Urinary bladder (tissue), 4 donors: ENCODE results near the gene YY1AP1. TPM values are rescaled to one million over a fixed set of nuclear protein-coding genes. Genes with fewer than 3 reads are reported as not detected.
A peak's percentile ranks its signal among the peaks of the same experiment; 100 is the strongest.
"Not testable (repeated sequence)": the region's sequence is repeated elsewhere in the genome, so short reads cannot be mapped to it uniquely, and the experiment has no call there.

Experiments
- DNase-seq: peaks from one replicate; pipeline ENCODE4 v3.0.0-alpha.2; 2015; ENCODE audit errors: extremely low spot score
- H3K27ac ChIP-seq: one replicate; pipeline ENCODE4 v1.5.1; 2013; ENCODE audit warnings: low read depth, mild to moderate bottlenecking, moderate library complexity
- H3K36me3 ChIP-seq: one replicate; pipeline ENCODE4 v1.6.1; 2013; ENCODE audit warnings: mild to moderate bottlenecking, moderate library complexity; ENCODE audit not compliant: insufficient read depth
- H3K4me1 ChIP-seq: one replicate; pipeline ENCODE4 v1.6.1; 2013; ENCODE audit warnings: mild to moderate bottlenecking, moderate library complexity; ENCODE audit not compliant: insufficient read depth
- H3K4me3 ChIP-seq: one replicate; pipeline ENCODE4 v1.5.1; 2013; ENCODE audit warnings: low read depth, low read length
- WGBS: extraction: QIAGEN DNeasy Blood & Tissue Kit; methylation state at CpG from one replicate; pipeline ENCODE4 v1.1.7; 2013; 5-methylcytosine and 5-hydroxymethylcytosine counted together
- polyA plus RNA-seq: library from polyadenylated mRNA; stranded (reverse); fragments of 200-250 nt; gene quantifications from one replicate; pipeline ENCODE4 v1.2.3, GENCODE V29; 2013
- total RNA-seq: library from RNA; depleted of rRNA; stranded (reverse); fragments of >200 nt; gene quantifications from one replicate; pipeline ENCODE4 v1.2.3, GENCODE V29; 2014
- donor health status: healthy with polysubstance abuse.
- donor health status: healthy.

The YY1AP1 gene, protein sequence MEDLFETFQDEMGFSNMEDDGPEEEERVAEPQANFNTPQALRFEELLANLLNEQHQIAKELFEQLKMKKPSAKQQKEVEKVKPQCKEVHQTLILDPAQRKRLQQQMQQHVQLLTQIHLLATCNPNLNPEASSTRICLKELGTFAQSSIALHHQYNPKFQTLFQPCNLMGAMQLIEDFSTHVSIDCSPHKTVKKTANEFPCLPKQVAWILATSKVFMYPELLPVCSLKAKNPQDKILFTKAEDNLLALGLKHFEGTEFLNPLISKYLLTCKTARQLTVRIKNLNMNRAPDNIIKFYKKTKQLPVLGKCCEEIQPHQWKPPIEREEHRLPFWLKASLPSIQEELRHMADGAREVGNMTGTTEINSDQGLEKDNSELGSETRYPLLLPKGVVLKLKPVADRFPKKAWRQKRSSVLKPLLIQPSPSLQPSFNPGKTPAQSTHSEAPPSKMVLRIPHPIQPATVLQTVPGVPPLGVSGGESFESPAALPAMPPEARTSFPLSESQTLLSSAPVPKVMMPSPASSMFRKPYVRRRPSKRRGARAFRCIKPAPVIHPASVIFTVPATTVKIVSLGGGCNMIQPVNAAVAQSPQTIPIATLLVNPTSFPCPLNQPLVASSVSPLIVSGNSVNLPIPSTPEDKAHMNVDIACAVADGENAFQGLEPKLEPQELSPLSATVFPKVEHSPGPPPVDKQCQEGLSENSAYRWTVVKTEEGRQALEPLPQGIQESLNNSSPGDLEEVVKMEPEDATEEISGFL
- total RNA-seq (166 TPM), polyA plus RNA-seq (56.5 TPM)

DNA sequence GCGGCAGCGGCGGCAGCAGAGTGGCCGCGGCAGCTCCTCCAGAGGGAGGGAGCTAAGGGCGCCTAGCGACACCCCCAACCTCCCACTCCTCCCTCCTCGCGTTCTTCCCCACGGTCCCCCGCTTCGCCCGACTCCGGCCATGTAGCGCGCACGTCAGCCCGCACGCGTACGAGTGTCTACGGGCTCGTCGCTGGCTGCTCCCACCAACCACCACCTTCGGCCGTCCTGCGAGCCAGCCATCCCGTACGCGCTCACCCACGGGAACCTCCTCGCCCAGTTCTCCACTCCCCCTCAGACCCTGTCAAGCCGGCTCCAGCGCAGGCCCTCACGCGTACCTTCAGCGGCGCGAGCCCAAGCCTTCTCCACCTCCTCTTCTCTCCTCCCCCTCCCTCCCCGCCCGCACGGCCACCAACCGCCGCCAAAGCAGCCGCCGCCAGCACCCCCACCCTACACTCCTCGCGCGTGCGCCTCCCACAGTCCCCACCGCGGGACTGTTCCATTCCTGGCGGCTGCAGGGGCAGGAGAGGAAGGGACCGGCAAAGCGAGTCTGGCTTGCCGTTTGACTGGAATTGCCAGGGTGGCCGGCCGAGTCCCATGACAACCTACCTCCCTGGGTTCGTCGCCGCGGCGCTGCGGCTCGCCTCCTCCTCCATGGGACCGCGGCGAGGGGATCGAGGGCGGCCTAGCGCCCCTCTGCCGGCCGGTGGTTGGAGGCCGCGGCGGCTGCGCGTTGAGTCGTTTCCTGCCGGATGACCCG, at the start of gene YY1AP1:
TSS of gene YY1AP1 (minus strand) at position 451 of the 757 bp plus-strand sequence. CDS start 8,338 bp downstream, outside the sequence.
- under 1% methylated on average over 81 of the region's 81 CpGs for WGBS
- no peaks in the 10 kb centered on the region for H3K4me1 ChIP-seq
- DNase-seq = peak; percentile 81

DNA sequence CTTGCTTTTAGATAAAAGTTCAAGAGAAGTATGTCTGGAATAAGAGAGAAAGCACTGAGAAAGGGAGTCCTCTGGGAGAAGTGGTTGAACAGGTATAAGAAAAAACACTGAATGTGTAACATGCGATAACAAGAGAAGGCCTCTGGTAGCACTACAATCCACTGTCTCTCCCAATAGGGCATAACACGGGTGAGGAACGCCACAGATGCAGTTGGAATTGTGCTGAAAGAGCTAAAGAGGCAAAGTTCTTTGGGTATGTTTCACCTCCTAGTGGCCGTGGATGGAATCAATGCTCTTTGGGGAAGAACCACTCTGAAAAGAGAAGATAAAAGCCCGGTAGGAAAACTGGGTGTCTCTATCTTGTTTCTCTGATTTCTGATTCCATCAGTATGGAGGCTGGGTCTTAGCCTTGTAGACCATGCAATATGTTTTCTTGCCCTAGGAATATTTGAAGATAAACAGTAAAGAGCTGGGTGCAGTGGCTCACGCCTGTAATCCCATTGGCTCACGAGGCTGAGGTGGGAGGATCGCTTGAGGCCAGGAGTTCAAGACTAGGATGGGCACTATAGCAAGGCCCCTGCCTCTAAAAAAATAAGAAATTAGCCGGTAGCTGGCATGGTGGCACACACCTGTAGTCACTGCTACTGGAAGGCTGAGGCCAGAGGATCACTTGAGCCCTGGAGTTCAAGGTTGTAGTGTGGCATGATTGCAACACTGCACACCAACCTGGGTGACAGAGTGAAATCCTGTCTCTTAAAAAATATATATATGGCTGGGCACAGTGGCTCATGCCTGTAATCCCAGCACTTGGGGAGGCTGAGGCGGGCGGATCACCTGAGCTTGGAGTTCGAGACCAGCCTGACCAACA, 40.7 kb upstream of the YY1AP1 start:
- peak; percentile 6 for DNase-seq
- H3K36me3 ChIP-seq = peaks cover 2% of the 10 kb centered on the region

More for the DNA sequence above, at the start of gene YY1AP1:
- Histone ChIP-seq H3K36me3 (no peaks in the 10 kb centered on the region), H3K27ac (peak within 1 kb of the TSS; percentile 87), H3K4me3 (peak within 1 kb of the TSS; percentile 58)

DNA sequence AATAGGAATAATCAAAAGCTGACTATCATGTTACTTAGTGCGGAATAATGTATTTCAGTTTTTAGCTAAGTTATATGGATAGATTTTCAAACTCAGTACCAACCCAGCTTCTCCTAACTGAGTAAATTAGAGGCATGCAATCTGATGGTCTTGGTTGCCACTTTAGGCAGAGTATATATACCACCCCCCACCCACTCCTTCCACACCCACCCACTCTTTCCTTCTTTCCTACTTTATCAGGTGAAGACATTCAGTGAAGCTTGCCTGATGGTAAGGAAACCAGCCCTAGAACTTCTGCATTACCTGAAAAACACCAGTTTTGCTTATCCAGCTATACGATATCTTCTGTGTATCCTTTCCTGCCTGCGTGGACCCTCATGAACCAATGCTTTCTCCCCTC, 36.6 kb upstream of the YY1AP1 start:
- no peak for DNase-seq
- H3K27ac ChIP-seq = no peak overlapping the region
- no peaks in the 10 kb centered on the region for H3K4me1 ChIP-seq
- WGBS = 97% methylated on average over 3 of the region's 3 CpGs
- no peak overlapping the region for H3K4me3 ChIP-seq
- H3K36me3 ChIP-seq = no peaks in the 10 kb centered on the region

More for the DNA sequence above, 40.7 kb upstream of the YY1AP1 start:
- Histone ChIP-seq H3K4me3 (no peak overlapping the region), H3K4me1 (no peaks in the 10 kb centered on the region), H3K27ac (no peak overlapping the region)
- WGBS = 63% methylated on average over 12 of the region's 12 CpGs

DNA sequence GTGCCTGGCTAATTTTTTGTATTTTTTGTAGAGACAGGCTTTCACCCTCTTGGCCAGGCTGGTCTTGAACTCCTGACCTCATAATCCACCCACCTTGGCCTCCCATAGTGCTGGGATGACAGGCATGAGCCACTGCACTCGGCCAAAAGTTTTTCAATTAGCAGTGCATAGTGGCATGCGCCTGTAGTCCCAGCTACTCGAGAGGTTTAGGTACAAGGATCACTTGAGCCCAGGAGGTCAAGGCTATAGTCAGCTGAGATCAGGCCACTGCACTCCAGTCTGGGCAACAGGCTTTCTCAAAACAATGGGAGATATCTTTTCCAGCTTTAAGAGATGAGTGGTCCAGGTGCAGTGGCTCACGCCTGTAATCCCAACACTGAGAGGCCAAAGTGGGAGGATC, 31.1 kb upstream of the YY1AP1 start:
- Histone ChIP-seq H3K4me1 (no peaks in the 10 kb centered on the region), H3K4me3 (no peak overlapping the region), H3K36me3 (no peaks in the 10 kb centered on the region), H3K27ac (no peak overlapping the region)
- 94% methylated on average over 4 of the region's 4 CpGs for WGBS
- DNase-seq = no peak

DNA sequence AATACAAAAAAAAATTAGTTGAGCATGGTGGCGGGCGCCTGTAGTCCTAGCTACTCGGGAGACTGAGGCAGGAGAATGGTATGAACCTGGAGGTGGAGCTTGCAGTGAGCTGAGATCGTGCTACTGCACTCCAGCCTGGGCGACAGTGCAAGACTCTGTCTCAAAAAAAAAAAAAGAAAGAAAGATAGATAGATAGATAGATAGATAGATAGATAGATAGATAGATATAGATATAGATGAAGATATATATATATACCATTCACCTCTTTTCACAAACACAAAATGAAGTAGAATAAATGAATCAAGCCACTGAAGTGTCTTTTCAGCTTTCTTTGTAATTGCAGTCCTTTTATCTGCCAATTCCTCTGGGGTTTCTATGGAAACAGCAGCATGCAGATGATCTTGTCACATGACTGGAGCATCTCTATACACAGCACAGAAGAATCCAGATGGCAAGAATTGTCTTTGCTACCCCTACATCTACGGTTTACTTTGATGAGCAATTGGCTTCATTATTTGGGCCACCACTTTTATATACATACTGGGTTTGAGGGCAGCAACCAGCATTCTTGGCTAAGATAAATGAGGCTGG, 30.0 kb upstream of the YY1AP1 start:
- 90% methylated on average over 6 of the region's 6 CpGs for WGBS
- not testable (repeated sequence) for DNase-seq

DNA sequence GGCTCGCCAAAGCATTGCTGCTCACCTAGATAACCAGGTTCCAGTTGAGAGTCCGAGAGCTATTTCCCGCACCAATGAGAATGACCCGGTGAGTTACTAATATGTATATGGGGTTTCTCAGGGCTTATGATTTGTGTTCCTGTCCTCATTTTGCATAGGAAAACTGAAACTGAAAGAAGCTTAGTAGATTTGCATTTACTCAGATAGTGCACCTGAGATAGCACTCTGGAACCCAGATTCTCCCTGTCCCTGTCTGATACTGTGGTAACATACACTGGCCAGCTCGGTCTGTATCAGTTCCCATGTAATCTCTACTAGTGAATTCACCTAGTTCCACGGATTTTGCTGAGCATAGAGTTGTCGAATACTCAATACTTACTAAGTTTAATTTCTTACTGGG, 28.5 kb upstream of the YY1AP1 start:
- Histone ChIP-seq H3K36me3 (peaks cover 2% of the 10 kb centered on the region), H3K27ac (no peak overlapping the region), H3K4me3 (no peak overlapping the region), H3K4me1 (no peaks in the 10 kb centered on the region)
- WGBS = 95% methylated on average over 7 of the region's 7 CpGs
- DNase-seq = no peak

More for the DNA sequence above, 30.0 kb upstream of the YY1AP1 start:
- H3K36me3 ChIP-seq, H3K4me3 ChIP-seq, H3K27ac ChIP-seq, H3K4me1 ChIP-seq: not testable (repeated sequence)

DNA sequence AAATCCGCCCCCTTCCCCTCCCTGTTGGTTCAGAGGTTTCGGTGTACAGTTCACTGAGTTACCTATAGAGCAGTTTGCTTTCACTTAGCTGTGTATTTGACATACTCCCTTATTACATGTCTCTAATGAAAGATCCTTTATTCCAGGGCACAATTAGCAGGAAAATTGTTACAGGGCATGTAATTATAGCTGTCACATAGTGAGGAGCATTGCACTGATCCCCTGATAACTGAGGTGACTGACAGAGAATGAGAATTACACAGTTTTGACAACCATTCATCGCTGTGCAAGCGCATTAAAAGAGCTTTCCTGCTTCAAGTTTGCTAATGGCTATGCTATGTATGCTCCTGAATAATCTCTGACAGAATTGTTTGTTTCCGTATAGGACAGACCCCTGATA, 27.2 kb upstream of the YY1AP1 start:
- 98% methylated on average over 5 of the region's 5 CpGs for WGBS
- H3K27ac ChIP-seq = no peak overlapping the region
- no peak for DNase-seq
- H3K4me3 ChIP-seq = no peak overlapping the region
- no peaks in the 10 kb centered on the region for H3K4me1 ChIP-seq
- H3K36me3 ChIP-seq = peaks cover 2% of the 10 kb centered on the region

DNA sequence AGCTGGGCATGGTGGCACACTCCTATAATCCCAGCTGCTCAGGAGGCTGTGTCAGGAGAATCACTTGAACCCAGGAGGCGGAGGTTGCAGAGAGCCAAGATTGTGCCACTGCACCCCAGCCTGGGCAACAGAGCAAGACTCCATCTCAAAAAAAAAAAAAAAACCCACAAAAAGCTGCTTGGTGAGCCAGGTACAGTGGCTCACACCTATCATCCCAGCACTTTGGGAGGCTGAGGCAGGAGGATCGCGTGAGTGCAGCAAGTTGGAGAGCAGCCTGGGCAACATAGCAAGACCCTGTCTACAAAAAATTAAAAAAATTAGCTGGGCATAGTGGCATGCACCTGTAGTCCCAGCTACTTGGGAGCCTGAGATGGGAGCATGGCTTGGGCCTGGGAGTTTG, 26.5 kb upstream of the YY1AP1 start:
- H3K4me3 ChIP-seq, H3K36me3 ChIP-seq, H3K4me1 ChIP-seq, DNase-seq, H3K27ac ChIP-seq: not testable (repeated sequence)
- WGBS = 96% methylated on average over 3 of the region's 3 CpGs

DNA sequence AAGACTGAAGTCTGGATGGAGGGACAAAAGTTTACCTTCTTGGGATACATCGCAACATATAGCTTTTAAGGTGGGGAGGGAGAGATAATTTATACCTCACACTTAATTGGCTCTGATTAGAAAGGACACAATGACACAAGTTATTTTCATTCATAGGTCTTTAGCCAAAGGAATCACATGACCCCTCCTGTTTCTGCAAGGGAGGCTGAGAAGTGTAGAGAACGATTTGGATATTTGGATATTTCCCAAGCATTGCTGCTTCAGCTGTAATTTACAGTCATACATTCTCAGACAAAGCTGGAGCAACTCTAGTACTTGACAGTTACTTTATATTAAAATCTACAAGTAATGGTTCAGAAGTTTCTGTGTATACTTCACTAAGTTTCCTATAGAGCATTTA, 24.5 kb upstream of the YY1AP1 start:
- H3K36me3 ChIP-seq = peaks cover 2% of the 10 kb centered on the region
- no peak overlapping the region for H3K27ac ChIP-seq
- DNase-seq = no peak
- no peak overlapping the region for H3K4me3 ChIP-seq
- H3K4me1 ChIP-seq = no peaks in the 10 kb centered on the region
- WGBS = 65% methylated on average over 2 of the region's 2 CpGs

DNA sequence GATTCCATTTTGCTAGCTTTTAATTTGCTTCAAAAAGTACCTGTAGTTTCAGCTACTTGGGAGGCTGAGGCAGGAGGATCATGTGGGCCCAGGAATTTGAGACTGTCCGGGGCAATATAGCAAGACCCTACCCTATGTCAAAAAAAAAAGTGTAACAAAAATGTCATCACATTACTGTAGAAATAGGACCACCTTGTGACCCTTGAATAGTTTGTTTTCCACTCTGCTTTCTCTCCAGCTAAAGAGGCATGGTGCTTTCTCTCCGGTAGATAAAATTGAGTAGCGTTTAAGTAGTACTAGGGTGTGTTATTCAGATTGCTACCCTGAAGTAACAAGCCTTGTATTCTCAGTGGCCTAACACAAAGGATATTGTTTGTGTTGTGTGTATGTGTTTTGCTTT, 24.1 kb upstream of the YY1AP1 start:
- not testable (repeated sequence) for H3K27ac ChIP-seq, H3K4me1 ChIP-seq, H3K4me3 ChIP-seq, DNase-seq, H3K36me3 ChIP-seq
- WGBS = 86% methylated on average over 3 of the region's 3 CpGs

DNA sequence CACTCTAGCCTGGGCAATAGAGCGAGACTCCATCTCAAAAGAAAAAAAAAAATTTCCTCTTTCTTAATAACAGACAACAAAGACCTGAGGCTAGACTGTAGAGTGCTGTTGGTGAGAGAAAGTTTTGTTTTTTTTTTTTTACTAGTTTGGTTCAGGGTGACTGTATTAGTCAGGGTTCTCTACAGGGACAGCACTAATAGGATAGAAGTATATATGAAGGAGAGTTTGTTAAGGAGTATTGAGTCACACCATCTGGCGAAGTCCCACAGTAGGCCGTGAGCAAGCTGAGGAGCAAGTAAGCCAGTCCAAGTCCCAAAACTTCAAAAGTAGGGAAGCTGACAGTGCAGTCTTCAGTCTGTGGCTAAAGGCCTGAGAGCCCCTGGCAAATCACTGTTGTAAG, 22.9 kb upstream of the YY1AP1 start:
- WGBS = 83% methylated on average over 3 of the region's 3 CpGs
- H3K4me3 ChIP-seq, H3K36me3 ChIP-seq, H3K27ac ChIP-seq, DNase-seq, H3K4me1 ChIP-seq: not testable (repeated sequence)

DNA sequence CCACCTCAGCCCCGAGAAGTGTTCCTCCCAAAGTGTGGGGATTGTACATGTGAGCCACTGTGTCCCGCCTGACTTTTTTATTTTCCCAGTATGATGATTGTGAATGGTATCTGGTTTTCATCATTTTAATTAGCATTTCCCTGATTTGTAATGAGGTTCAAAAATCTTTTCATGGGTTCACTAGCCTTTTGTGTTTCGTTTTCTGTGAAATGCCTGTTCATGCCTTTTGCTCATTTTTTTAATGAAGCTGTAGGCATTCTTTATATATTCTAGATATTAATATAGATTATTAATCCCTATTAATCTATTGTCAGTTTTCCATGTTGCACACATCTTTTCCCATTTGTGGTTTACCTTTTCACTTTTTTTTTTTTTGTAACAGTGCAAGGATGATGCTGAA, 20.8 kb upstream of the YY1AP1 start:
- DNase-seq = no peak
- Histone ChIP-seq H3K4me1 (no peaks in the 10 kb centered on the region), H3K27ac (no peak overlapping the region), H3K4me3 (no peak overlapping the region), H3K36me3 (peaks cover 2% of the 10 kb centered on the region)
- WGBS = 98% methylated on average over 3 of the region's 3 CpGs
